CD4-positive, CD25-positive, alpha-beta regulatory T cell (primary cell): ENCODE data around the gene SV2B. TPM values are rescaled to one million over a fixed set of nuclear protein-coding genes. Genes with fewer than 3 reads are reported as not detected.

ENCODE experiments used
- ATAC-seq, 2 donors: fragments of 150-1000 bp; cut with Tn5 transposase; one replicate each; pipeline ENCODE4 v1.10.0; 2021; ENCODE audit warnings: low read depth in 2 of 2, moderate number of reproducible peaks in 2 of 2, moderate library complexity in 1 of 2
- DNase-seq, 3 donors: peaks; one replicate each; pipeline versions ENCODE4 v3.0.0 to v3.0.0-alpha.2; 2012 to 2022; ENCODE audit warnings: mixed read lengths in 1 of 3
- H3K27ac ChIP-seq: one replicate; pipeline ENCODE4 v1.7.0; 2013; ENCODE audit warnings: mild to moderate bottlenecking, low read length; ENCODE audit not compliant: insufficient read depth, poor library complexity, severe bottlenecking
- H3K27me3 ChIP-seq: one replicate; pipeline ENCODE4 v1.7.0; 2013; ENCODE audit warnings: low read length; ENCODE audit not compliant: control insufficient read depth, insufficient read depth
- H3K36me3 ChIP-seq: one replicate; pipeline ENCODE4 v1.7.0; 2013; ENCODE audit warnings: mild to moderate bottlenecking, low read length, moderate library complexity; ENCODE audit not compliant: control insufficient read depth, insufficient read depth
- H3K4me1 ChIP-seq: 2 replicates; pipeline ENCODE4 v1.7.0; 2013; ENCODE audit warnings: mild to moderate bottlenecking, low read length; ENCODE audit not compliant: insufficient read depth, control insufficient read depth, poor library complexity, severe bottlenecking
- H3K4me3 ChIP-seq: one replicate; pipeline ENCODE4 v1.7.0; 2013; ENCODE audit warnings: low read depth, mild to moderate bottlenecking, low read length, moderate library complexity
- H3K9me3 ChIP-seq, 2 experiments: 1 replicate in 1 of 2; 2 replicates in 1 of 2; pipeline ENCODE4 v1.7.0; 2013; ENCODE audit warnings: low read length in 2 of 2, mild to moderate bottlenecking in 1 of 2, moderate library complexity in 1 of 2; ENCODE audit not compliant: control insufficient read depth in 2 of 2
- H3K27ac Mint-ChIP-seq, 3 donors: one replicate each; pipeline ENCODE4 v1.8.0; 2020 to 2022; ENCODE audit warnings: mild to moderate bottlenecking in 3 of 3, mixed read lengths in 3 of 3, moderate library complexity in 2 of 3
- H3K27me3 Mint-ChIP-seq: one replicate; pipeline ENCODE4 v1.8.0; 2022; ENCODE audit warnings: mild to moderate bottlenecking, mixed read lengths
- H3K36me3 Mint-ChIP-seq: one replicate; pipeline ENCODE4 v1.8.0; 2020; ENCODE audit warnings: mixed read lengths
- H3K4me1 Mint-ChIP-seq, 4 donors: one replicate each; pipeline ENCODE4 v1.8.0; 2020 to 2022; ENCODE audit warnings: mixed read lengths in 4 of 4, mild to moderate bottlenecking in 1 of 4
- H3K4me3 Mint-ChIP-seq, 4 donors: one replicate each; pipeline ENCODE4 v1.8.0; 2020 to 2022; ENCODE audit warnings: mild to moderate bottlenecking in 4 of 4, mixed read lengths in 4 of 4, moderate library complexity in 3 of 4
- H3K9me3 Mint-ChIP-seq, 7 donors: one replicate each; pipeline ENCODE4 v1.8.0; 2020 to 2022; ENCODE audit warnings: mixed read lengths in 7 of 7, mild to moderate bottlenecking in 3 of 7, moderate library complexity in 2 of 7
- polyA plus RNA-seq, 4 donors: library from polyadenylated mRNA; unstranded; fragments of 300-500 nt; fragmentation: Illumina TruSeq; gene quantifications; one replicate each; pipeline ENCODE4 v1.2.3, GENCODE V29; 2021
- total RNA-seq: library from RNA; stranded (reverse); gene quantifications from one replicate; pipeline ENCODE4 v1.2.3, GENCODE V29; 2022

SV2B gene
- total and polyA plus RNA-seq, 5 donors from 2014 or later: 0.06 TPM; not detected in 4

DNA sequence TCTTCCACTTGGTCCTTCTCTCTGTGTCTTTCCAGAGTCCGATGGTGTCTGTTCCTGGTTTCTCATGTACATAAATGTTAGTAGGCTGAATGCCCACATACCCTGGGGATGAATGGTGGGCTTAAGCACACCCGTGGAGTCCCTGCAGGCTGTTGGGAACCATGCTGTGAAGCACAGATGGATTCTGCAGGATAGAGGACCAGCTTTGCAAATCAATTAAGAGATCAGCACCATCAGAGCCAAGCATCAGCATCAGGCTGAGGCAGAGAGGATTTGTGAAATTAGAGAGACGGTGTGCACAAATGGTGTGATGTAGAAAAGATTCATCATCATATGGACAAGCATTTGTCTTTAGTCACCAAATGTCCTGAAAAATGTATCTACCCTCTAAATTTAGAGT lies 127.1 kb downstream of the SV2B start:
- H3K9me3 ChIP-seq: no peaks in the 10 kb centered on the region
- H3K4me1 ChIP-seq: no peaks in the 10 kb centered on the region
- Mint-ChIP-seq H3K36me3 (no peaks in the 10 kb centered on the region), H3K4me1 (no peaks in the 10 kb centered on the region), H3K4me3 (no peak overlapping the region), H3K9me3 (peaks cover 0 to 4% (median 0%) of the 10 kb centered on the region in 7 donors), H3K27ac (no peak overlapping the region), H3K27me3 (peaks cover 16% of the 10 kb centered on the region)
- H3K4me3 ChIP-seq: no peak overlapping the region
- no peak overlapping the region for H3K27ac ChIP-seq
- DNase-seq: no peak
- H3K27me3 ChIP-seq: peaks cover 5% of the 10 kb centered on the region
- no peak for ATAC-seq
- no peaks in the 10 kb centered on the region for H3K36me3 ChIP-seq

DNA sequence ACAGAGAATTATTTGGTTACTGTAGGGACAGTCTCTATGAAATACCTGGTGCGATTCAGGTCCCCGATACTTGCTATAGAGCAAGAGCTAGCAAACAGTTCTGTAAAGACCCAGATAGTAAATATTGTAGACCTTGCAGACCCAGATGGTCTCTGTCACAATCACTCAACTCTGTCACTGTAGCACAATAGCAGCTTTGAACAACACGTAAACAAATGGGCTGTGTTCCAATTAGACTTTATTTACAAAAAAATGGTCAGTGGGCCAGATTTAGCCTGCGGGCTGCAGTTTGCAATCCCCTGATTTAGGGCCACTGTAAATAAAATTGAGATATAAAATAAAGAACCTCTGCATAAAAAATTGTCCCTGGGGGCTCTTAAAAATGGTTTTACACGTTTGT lies 127.7 kb downstream of the SV2B start:
- no peak overlapping the region for H3K4me3 ChIP-seq
- Mint-ChIP-seq H3K4me3 (no peak overlapping the region), H3K9me3 (peaks cover 0 to 4% (median 0%) of the 10 kb centered on the region in 7 donors), H3K27me3 (peaks cover 23% of the 10 kb centered on the region), H3K4me1 (no peaks in the 10 kb centered on the region), H3K36me3 (no peaks in the 10 kb centered on the region), H3K27ac (no peak overlapping the region)
- no peak overlapping the region for H3K27ac ChIP-seq
- H3K4me1 ChIP-seq: no peaks in the 10 kb centered on the region
- H3K36me3 ChIP-seq: no peaks in the 10 kb centered on the region
- H3K27me3 ChIP-seq: peaks cover 5% of the 10 kb centered on the region
- no peaks in the 10 kb centered on the region for H3K9me3 ChIP-seq
- ATAC-seq: no peak
- no peak for DNase-seq

DNA sequence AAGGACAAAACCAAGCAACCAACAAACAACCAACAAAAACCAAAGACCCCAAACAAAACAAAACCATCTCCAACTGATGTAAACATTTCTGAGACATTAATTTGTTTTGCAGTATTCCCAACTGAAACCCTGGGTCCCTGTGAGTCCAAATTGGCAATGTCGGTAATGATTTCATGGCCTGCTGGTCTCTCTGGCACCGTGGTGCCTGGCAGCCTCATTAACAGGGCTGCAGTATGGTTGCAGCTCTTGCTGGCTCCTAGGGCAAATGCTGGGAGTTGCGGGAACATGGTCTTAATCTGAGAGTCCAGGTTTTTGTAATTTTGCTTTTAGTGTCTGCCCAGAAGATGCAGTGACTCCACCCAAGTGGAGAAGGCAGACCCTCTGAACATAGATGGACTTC lies 128.3 kb downstream of the SV2B start:
- no peaks in the 10 kb centered on the region for H3K4me1 ChIP-seq
- Mint-ChIP-seq H3K9me3 (peaks cover 0 to 4% (median 0%) of the 10 kb centered on the region in 7 donors), H3K27me3 (peaks cover 23% of the 10 kb centered on the region), H3K27ac (no peak overlapping the region), H3K36me3 (no peaks in the 10 kb centered on the region), H3K4me3 (no peak overlapping the region), H3K4me1 (no peaks in the 10 kb centered on the region)
- H3K36me3 ChIP-seq: no peaks in the 10 kb centered on the region
- peaks cover 5% of the 10 kb centered on the region for H3K27me3 ChIP-seq
- no peak overlapping the region for H3K27ac ChIP-seq
- no peaks in the 10 kb centered on the region for H3K9me3 ChIP-seq
- no peak overlapping the region for H3K4me3 ChIP-seq
- no peak for ATAC-seq
- DNase-seq: no peak

DNA sequence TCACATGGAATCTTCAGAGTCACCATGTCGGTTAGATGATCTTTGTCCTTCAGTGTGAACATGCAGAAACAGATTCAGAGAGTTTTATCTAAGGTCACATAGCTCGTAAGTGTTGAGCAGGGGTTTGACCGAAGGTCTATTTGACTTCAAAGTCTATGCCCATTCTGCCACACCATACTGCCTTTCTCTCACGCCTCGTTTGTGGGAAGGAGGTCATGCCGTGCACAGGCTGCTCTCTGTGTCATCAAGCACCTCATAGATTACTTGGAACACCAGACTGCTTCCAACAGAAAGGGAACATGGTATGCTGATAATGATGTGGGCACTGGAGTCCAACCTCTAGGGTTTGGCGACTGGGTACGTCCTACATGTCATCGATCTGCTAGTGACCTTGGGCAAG lies 128.8 kb downstream of the SV2B start:
- Mint-ChIP-seq H3K4me3 (no peak overlapping the region), H3K9me3 (peaks cover 0 to 4% (median 0%) of the 10 kb centered on the region in 7 donors), H3K36me3 (no peaks in the 10 kb centered on the region), H3K4me1 (no peaks in the 10 kb centered on the region), H3K27ac (no peak overlapping the region), H3K27me3 (peaks cover 26% of the 10 kb centered on the region)
- DNase-seq (no peak), ATAC-seq (no peak)
- Histone ChIP-seq H3K4me3 (no peak overlapping the region), H3K9me3 (no peaks in the 10 kb centered on the region), H3K36me3 (no peaks in the 10 kb centered on the region), H3K27me3 (peaks cover 6% of the 10 kb centered on the region), H3K27ac (no peak overlapping the region), H3K4me1 (no peaks in the 10 kb centered on the region)

DNA sequence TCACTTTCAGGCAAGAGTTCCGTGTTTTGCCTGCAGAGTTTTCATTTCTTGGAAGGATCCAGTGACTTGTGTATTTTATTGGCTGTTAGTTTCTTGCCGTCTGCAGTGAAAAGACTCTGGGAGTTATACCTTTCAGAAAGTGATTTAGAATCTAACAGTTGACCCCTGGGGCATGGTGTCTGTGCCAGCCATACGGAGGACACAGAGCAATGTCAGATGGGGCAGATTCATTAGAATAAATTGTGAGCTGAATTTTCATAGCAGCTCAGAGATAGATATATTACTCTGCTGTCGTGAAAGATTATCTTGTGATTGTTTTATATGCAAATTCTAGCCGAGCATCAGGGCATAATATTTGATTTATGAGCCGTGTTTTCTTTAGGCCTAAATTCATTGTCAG lies 131.6 kb downstream of the SV2B start:
- peaks cover 44% of the 10 kb centered on the region for H3K27me3 Mint-ChIP-seq
- H3K4me1 ChIP-seq: no peaks in the 10 kb centered on the region

DNA sequence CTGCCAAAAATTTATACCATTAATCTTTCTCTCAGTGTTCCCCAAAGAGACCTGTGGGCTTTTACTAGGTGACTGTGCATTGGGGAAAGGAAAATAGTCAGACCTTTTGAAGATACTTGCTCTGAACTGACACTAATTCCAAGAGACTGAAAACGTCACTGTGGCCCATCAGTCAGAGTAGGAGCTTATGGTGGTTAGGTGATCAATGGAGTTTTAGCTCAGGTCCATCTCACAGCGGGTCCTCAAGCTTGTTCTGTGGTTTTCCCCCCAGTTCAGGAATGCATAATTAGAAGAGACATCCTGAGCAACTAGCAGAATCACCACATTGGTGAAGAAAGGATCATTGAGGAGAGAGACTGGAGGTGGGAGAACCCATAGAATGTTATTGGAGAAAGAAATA lies 134.7 kb downstream of the SV2B start:
- Mint-ChIP-seq H3K27me3 (peaks cover 46% of the 10 kb centered on the region), H3K9me3 (peaks cover 0 to 1% (median 0%) of the 10 kb centered on the region in 7 donors), H3K36me3 (no peaks in the 10 kb centered on the region), H3K4me3 (no peak overlapping the region), H3K4me1 (no peaks in the 10 kb centered on the region), H3K27ac (no peak overlapping the region)
- Histone ChIP-seq H3K27ac (no peak overlapping the region), H3K4me1 (no peaks in the 10 kb centered on the region), H3K27me3 (peaks cover 10% of the 10 kb centered on the region), H3K4me3 (no peak overlapping the region), H3K9me3 (no peaks in the 10 kb centered on the region), H3K36me3 (no peaks in the 10 kb centered on the region)
- DNase-seq (no peak), ATAC-seq (no peak)

More for the DNA sequence above, 131.6 kb downstream of the SV2B start:
- peaks cover 9% of the 10 kb centered on the region for H3K27me3 ChIP-seq
- Mint-ChIP-seq H3K4me3 (no peak overlapping the region), H3K4me1 (no peaks in the 10 kb centered on the region), H3K27ac (no peak overlapping the region), H3K9me3 (peaks cover 0 to 5% (median 0%) of the 10 kb centered on the region in 7 donors), H3K36me3 (no peaks in the 10 kb centered on the region)
- no peak overlapping the region for H3K27ac ChIP-seq
- no peak for DNase-seq
- no peaks in the 10 kb centered on the region for H3K9me3 ChIP-seq
- no peak overlapping the region for H3K4me3 ChIP-seq
- no peak for ATAC-seq
- no peaks in the 10 kb centered on the region for H3K36me3 ChIP-seq

DNA sequence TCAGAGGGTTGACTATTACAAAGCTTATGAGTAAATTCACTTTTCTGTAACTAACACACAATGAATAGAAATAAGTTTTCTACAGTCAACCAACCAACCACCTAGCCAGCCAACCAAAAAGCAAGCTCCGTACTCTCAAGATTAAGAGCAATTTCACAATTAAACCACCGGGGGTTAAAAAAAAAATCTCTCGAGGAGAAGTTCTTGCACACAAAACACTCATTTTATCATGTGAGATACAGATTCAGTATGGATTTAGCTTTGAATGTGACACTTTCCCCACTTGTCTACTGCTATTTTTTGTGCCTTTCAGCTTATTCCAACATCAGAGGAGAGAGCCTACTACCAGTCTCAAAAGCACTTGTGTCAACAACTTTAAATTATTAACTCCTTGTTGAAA lies 135.3 kb downstream of the SV2B start:
- H3K27ac ChIP-seq: no peak overlapping the region
- H3K27ac Mint-ChIP-seq: no peak overlapping the region
- H3K4me3 Mint-ChIP-seq: no peak overlapping the region
- H3K36me3 ChIP-seq: no peaks in the 10 kb centered on the region
- H3K27me3 Mint-ChIP-seq: peaks cover 45% of the 10 kb centered on the region
- no peak for DNase-seq
- H3K4me1 Mint-ChIP-seq: no peaks in the 10 kb centered on the region
- no peaks in the 10 kb centered on the region for H3K9me3 ChIP-seq
- H3K4me1 ChIP-seq: no peaks in the 10 kb centered on the region
- H3K27me3 ChIP-seq: peaks cover 10% of the 10 kb centered on the region
- H3K9me3 Mint-ChIP-seq: peaks cover 0 to 1% (median 0%) of the 10 kb centered on the region in 7 donors
- H3K36me3 Mint-ChIP-seq: no peaks in the 10 kb centered on the region
- no peak for ATAC-seq
- no peak overlapping the region for H3K4me3 ChIP-seq

DNA sequence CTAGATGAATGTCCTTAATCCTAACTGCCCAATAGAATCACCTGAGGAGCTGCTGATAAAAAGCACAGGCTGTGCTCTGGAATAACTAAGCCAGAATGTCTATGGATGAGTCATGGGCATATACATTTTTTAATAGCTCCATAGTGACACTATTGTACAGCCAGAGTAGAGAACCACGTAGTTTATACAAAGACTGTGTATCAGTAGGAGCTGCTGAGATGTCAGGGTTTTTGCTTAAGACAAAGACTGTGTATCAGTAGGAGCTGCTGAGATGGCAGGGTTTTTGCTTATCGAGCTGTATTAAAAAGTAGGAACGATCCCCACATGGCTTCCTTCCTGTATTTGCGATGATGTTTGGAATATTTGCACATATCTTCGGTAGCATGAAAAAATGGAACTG lies 137.4 kb downstream of the SV2B start:
- H3K4me1 ChIP-seq: no peaks in the 10 kb centered on the region
- peaks cover 20% of the 10 kb centered on the region for H3K27me3 ChIP-seq
- H3K27ac Mint-ChIP-seq: no peak overlapping the region
- H3K9me3 ChIP-seq: no peaks in the 10 kb centered on the region
- H3K4me3 ChIP-seq: no peak overlapping the region
- H3K27me3 Mint-ChIP-seq: peaks cover 37% of the 10 kb centered on the region
- H3K9me3 Mint-ChIP-seq: peaks cover 0 to 1% (median 0%) of the 10 kb centered on the region in 7 donors
- H3K27ac ChIP-seq: no peak overlapping the region
- ATAC-seq (no peak), DNase-seq (no peak)
- no peaks in the 10 kb centered on the region for H3K36me3 ChIP-seq
- H3K4me3 Mint-ChIP-seq: no peak overlapping the region
- H3K4me1 Mint-ChIP-seq: no peaks in the 10 kb centered on the region
- no peaks in the 10 kb centered on the region for H3K36me3 Mint-ChIP-seq
